ENCODE results near the gene INO80D. TPM values are rescaled to one million over a fixed set of nuclear protein-coding genes. Genes with fewer than 3 reads are reported as not detected.
"Not testable (repeated sequence)": the region's sequence is repeated elsewhere in the genome, so short reads cannot be mapped to it uniquely, and the experiment has no call there.

The INO80D gene
- total RNA-seq, 1 donor from 2014 or later, result 9.7 TPM

- Histone ChIP-seq H3K27me3 (ENCODE audit: control insufficient read depth, insufficient read depth, low read length) (no peaks in the 10 kb centered on the region), H3K36me3 (ENCODE audit: control insufficient read depth, insufficient read depth, low read length) (no peaks in the 10 kb centered on the region), H3K4me3 (ENCODE audit: low read depth, low read length) (no peak overlapping the region)
- DNase-seq (ENCODE audit: low read depth), result no peak
- TF ChIP-seq CTCF (IDR thresholded peaks at IDR 0.05; ENCODE audit: insufficient read depth, low read length, poor library complexity, severe bottlenecking), result no peak
Observed at GRCh38 chr2:206031950-206032567, 53.9 kb downstream of the INO80D start.

- no peak for TF ChIP-seq CTCF (IDR thresholded peaks at IDR 0.05; ENCODE audit: insufficient read depth, low read length, poor library complexity, severe bottlenecking)
- Histone ChIP-seq H3K36me3 (ENCODE audit: control insufficient read depth, insufficient read depth, low read length) (no peaks in the 10 kb centered on the region), H3K27me3 (ENCODE audit: control insufficient read depth, insufficient read depth, low read length) (no peaks in the 10 kb centered on the region), H3K4me3 (ENCODE audit: low read depth, low read length) (no peak overlapping the region)
- DNase-seq (ENCODE audit: low read depth), result no peak
Observed at GRCh38 chr2:206031162-206031784, 54.7 kb downstream of the INO80D start.

- H3K4me3 ChIP-seq (ENCODE audit: low read depth, low read length), result no peak overlapping the region
- no peaks in the 10 kb centered on the region for H3K36me3 ChIP-seq (ENCODE audit: control insufficient read depth, insufficient read depth, low read length)
- TF ChIP-seq CTCF (IDR thresholded peaks at IDR 0.05; ENCODE audit: insufficient read depth, low read length, poor library complexity, severe bottlenecking), result no peak
- peak; percentile 35 for DNase-seq (ENCODE audit: low read depth)
- H3K27me3 ChIP-seq (ENCODE audit: control insufficient read depth, insufficient read depth, low read length), result no peaks in the 10 kb centered on the region
Observed at GRCh38 chr2:206028101-206028500, 57.9 kb downstream of the INO80D start.

- Histone ChIP-seq H3K4me3 (ENCODE audit: low read depth, low read length) (no peak overlapping the region), H3K36me3 (ENCODE audit: control insufficient read depth, insufficient read depth, low read length) (no peaks in the 10 kb centered on the region), H3K27me3 (ENCODE audit: control insufficient read depth, insufficient read depth, low read length) (no peaks in the 10 kb centered on the region)
- no peak for DNase-seq (ENCODE audit: low read depth)
- no peak for TF ChIP-seq CTCF (IDR thresholded peaks at IDR 0.05; ENCODE audit: insufficient read depth, low read length, poor library complexity, severe bottlenecking)
Observed at GRCh38 chr2:206023183-206023582, 62.8 kb downstream of the INO80D start.

- no peak for DNase-seq (ENCODE audit: low read depth)
- no peak for TF ChIP-seq CTCF (IDR thresholded peaks at IDR 0.05; ENCODE audit: insufficient read depth, low read length, poor library complexity, severe bottlenecking)
- H3K4me3 ChIP-seq (ENCODE audit: low read depth, low read length), result no peak overlapping the region
- peaks cover 1% of the 10 kb centered on the region for H3K36me3 ChIP-seq (ENCODE audit: control insufficient read depth, insufficient read depth, low read length)
- H3K27me3 ChIP-seq (ENCODE audit: control insufficient read depth, insufficient read depth, low read length), result no peaks in the 10 kb centered on the region
Observed at GRCh38 chr2:206020171-206020570, 65.8 kb downstream of the INO80D start.

- not testable (repeated sequence) for DNase-seq (ENCODE audit: low read depth); H3K4me3 ChIP-seq (ENCODE audit: low read depth, low read length); H3K36me3 ChIP-seq (ENCODE audit: control insufficient read depth, insufficient read depth, low read length); H3K27me3 ChIP-seq (ENCODE audit: control insufficient read depth, insufficient read depth, low read length)
Observed at GRCh38 chr2:206015746-206016145, 70.2 kb downstream of the INO80D start.

Measured in kidney epithelial cell (primary cell).